Hypothalamus (tissue), 51 donors: ENCODE measurements around the gene NUDT5.
"Not testable (repeated sequence)": the region's sequence is repeated elsewhere in the genome, so short reads cannot be mapped to it uniquely, and the experiment has no call there.

Experiments
- DNase-seq, 51 donors: peaks; one replicate each; lab custom pipeline; 2025; lab: John Stamatoyannopoulos, UW

The NUDT5 gene

DNA sequence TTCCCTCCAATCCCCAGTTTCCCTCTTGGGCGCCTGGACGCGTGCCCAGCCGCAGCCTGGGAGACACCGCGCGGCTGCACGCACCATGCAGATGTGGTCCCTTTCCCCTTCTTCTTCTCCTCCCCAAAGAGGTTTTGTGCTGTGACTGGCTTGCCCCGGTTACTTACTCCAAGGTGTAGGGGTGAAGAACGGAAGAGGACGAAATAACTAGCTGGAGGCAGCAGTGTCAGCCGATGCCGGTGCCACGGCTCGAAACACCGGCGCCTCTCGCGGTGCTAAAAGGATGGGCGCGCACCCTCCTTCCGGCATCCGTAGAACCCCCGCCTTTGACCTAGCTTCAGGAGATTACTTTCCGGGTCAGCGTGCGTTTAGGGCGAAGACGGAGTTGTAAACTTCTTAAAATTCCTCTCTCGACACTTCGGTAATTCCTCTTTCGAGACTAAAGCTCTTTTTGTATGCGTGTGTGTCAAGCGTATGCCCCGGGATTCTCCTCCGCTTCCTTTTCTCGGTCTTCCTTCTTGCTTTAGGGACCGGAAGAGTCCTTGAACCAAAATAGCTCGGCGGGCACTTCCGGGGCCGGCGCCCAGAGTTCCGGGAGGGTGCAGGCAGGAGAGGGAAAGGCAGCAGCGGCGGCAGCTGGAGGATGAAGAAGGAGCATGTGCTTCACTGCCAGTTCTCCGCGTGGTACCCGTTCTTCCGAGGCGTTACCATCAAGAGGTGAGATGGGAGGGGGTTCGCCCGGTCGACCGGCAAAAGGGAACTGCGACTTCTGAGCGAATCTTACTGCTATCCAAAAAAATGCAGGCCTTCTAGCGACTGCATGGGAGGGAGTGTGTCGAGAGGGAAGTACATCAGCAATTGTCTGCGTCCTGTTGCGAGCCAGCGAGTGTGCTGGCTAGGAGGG, at the start of gene NUDT5, which contains the start of gene CDC123:
TSS of gene NUDT5 (minus strand) at position 289 of the 904 bp plus-strand sequence. CDS start 9,600 bp downstream, outside the sequence.
TSS of gene CDC123 (plus strand) at position 586 of the 904 bp plus-strand sequence. CDS start at position 644, 58 bp downstream.
- peak; percentile 61 to 99 (median 87) for DNase-seq

DNA sequence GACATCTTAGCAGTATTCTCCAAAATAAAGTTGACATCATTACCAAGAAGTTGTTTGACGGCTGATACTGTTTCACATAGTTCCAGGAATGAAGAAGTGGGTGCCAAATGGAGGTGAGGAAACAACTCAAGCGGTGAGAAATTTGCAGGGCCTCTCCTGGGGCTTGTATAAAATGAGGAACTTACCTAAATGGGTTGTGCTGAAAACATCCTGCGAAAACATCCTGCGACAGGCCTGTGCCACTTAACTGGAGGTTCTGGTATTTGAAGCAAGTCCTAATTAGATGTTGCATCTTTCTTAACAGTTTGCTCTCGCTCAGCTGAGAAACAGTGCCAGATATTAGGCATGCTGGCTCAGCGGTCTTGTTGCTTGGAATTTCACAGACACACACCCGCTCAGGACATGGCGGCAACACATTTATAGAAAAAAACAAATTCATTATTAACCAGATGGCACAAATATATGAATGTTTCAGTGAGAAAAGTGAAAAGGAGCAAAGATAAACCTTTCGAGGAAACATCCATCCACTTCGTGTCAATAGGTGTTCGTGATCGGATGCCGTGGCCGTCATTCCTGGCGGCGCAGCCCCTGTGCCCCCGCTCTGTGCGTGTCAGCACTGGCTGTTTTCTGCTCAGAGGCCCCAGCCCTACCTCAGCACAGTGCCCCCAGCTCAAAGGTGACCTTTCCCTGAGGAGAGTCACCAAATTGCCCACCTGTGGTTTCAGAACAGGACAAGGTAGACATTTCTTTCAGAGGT, 48.4 kb upstream of the NUDT5 start:
- DNase-seq: no peak

DNA sequence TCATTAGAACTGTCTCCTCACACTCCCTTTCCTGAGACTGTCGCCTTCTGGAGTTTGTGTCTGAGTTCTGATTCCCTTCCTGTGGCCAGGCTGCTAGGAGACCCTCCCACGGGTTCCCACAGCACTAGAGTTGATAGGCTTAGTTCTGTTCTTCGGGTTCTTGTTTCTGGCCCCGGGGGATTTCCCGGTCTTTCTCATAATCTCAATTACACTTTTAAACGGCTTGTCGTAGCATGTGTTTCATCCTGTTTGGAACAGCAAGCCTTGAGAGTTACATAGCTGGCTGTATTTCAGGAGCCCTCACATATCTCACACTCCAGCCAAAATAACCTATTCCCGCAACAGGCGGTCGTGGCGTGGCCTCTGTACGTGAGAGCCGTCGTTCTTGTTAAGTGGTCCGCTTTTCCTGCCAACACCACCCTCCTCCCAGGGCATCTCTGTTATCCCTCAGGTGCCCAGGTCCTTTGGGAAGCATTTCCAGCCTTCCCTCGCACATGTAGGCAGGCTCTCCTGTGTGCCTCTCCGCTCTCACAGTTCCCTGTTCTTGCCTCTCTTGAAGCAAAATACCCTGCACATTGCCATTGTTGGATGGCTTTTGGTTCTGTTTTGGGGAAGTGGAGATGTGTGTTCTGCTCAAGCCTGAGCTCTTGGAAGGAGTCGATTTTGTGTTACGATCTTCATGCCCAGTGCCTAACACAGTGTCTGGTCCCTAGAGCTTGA, 46.3 kb upstream of the NUDT5 start:
- DNase-seq: no peak

DNA sequence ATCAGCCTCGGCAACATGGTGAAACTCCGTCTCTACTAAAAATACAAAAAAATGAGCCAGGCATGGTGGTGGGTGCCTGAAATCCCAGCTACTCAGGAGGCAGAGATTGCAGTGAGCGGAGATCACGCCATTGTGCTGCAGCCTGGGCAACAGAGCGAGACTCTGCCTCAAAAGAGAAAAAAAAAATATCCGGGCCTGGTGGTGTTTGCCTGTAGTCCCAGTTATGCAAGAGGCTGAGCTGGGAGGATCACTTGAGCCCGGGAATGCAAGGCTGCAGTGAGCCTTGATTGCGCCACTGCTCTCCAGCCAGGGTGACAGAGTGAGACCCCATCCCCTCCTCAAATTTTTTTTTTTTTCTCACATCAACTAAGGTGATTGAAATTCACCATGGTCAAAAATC, 43.1 kb upstream of the NUDT5 start:
- no peak for DNase-seq

DNA sequence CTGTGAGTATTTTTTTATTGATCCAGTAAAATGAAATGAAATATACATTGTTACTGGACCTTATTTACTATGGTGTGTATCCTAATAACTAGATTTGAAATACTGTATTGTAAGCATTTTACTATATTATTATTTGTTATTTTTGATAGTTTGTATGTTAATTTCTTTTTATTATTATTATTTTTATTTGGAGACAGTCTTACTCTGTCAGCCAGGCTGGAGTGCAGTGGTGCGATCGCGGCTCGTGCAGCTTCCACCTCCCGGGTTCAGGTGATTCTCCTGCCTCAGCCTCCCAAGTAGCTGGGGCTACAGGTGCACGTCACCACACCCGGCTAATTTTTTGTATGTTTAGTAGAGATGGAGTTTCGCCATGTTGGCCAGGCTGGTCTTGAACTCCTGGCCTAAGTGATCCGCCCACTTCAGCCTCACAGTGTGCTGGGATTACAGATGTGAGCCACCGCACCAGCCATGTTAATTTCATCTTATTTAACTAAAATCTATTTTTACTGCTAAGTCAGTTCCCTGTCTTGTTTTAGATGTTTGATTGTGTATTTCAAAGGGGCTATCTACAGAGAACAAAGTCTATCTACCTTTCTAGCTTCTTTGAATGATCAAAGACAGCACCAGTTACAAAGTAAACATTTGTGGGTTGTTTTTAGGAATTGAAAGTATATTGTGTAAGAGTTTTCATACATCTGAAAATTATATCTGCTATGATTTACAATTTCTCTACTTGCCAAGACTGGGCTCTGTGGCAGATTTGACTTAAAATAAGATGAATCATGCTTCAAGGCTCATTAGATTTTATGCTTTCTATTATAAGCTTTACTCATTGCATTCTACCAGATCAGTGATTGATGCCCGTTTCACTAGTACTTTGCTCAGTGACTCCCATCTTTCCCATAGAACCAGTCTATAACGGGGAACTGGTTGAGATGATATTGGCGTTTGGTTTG, 41.9 kb upstream of the NUDT5 start:
- DNase-seq: no peak

DNA sequence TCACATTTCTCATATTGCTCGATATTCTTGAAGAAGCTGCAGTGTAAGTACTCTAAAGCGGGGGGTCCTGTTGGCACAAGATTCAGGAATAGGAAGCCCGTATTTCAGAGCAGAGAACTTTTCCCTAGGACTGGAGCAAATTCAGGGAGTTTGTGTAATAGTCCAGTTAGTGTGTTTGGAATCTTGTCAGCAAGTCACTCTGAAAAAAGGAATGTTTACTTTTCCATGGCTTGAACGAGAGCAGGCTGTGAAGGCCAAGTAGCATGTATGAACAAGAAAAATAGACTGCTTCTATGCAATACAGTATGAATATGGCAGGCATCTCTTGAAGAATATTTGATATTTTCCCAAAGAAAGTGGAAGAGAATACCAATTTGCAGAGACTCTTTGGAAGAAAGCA, 40.1 kb upstream of the NUDT5 start:
- no peak for DNase-seq

DNA sequence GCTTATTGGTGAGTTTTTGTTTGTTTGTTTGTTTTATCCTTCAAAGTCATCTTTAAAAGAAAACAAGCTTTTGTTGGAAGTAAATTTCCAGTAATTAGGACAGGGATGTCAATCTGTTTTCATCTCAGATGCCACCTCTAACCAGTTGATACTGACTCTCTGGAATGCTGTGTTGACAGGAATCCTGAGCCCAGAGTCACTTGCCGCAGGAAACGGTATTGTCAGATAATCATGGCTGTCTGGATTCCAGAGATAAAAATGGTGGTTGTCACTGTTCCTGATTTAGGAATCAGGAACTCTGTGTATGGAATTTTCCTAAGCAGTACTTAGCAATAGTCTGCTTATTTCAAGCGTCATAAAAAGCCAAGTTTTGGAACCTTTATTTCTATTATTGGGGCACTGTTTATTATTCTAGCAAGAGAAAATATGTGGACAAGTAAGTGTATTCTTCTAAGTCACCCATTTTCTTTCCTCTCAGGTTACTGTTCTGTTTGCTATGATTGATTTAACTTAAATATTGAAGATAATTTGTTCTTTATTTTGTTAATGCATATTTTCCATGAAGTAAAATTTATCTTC, 39.5 kb upstream of the NUDT5 start:
- DNase-seq: no peak

DNA sequence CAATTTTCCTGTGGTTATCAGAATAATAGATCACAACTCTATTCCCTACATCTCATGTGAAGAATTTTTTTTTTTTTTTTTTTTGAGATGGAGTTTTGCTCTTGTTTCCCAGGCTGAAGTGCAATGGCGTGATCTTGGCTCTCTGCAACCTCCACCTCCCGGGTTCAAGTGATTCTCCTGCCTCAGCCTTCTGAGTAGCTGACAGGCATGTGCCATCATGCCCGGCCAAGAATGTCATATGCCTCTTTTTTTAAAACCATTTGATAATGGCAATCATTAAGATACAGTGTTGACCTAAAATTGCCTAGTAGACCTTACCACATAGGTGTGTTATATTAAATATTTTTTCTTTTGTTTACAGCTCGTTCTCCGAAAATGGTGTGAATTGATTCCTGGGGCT, 39.0 kb upstream of the NUDT5 start:
- DNase-seq: not testable (repeated sequence)

DNA sequence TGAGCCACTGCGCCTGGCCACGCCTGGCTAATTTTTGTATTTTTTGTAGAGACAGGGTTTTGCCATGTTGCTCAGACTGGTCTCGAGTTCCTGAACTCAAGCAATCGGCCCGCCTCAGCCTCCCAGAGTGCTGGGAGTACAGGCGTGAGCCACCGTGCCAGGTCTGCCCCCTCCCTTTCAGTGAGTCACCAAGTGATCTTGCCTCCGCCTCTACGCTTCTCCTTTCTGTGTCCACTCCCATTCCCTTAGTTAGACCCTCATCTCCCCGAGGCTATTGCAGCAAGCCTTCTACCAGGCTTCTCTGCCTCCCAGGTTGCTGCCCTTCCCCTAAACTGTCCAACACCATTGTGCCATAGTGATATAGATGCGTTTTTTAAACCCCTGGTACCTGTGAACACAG, 33.2 kb upstream of the NUDT5 start:
- DNase-seq: no peak

DNA sequence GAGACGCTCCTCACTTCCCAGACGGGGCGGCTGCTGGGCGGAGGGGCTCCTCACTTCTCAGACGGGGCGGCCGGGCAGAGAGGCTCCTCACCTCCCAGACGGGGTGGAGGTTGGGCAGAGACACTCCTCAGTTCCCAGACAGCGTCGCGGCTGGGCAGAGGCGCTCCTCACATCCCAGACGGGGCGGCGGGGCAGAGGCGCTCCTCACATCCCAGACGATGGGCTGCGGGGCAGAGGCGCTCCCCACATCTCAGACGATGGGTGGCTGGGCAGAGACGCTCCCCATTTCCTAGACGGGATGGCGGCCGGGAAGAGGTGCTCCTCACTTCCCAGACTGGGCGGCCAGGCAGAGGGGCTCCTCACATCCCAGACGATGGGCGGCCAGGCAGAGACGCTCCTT, 30.7 kb upstream of the NUDT5 start:
- DNase-seq: not testable (repeated sequence)

DNA sequence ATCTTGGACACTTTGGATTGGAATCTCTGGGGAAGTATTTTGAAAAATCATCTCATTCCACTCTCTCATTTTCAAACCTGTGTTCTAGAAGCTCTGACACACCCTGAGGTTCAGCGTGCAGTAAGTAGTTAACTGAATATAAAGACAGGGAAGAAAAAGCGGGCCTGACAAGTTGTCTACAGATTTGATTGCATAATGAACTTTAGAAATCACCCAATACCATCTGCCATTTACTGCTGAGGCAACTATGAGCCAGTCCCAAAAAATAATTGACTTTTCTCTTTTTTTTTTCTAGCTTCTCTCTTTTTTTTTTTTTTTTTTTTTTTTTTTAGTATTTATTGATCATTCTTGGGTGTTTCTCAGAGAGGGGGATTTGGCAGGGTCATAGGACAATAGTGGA, 29.8 kb upstream of the NUDT5 start:
- no peak for DNase-seq

DNA sequence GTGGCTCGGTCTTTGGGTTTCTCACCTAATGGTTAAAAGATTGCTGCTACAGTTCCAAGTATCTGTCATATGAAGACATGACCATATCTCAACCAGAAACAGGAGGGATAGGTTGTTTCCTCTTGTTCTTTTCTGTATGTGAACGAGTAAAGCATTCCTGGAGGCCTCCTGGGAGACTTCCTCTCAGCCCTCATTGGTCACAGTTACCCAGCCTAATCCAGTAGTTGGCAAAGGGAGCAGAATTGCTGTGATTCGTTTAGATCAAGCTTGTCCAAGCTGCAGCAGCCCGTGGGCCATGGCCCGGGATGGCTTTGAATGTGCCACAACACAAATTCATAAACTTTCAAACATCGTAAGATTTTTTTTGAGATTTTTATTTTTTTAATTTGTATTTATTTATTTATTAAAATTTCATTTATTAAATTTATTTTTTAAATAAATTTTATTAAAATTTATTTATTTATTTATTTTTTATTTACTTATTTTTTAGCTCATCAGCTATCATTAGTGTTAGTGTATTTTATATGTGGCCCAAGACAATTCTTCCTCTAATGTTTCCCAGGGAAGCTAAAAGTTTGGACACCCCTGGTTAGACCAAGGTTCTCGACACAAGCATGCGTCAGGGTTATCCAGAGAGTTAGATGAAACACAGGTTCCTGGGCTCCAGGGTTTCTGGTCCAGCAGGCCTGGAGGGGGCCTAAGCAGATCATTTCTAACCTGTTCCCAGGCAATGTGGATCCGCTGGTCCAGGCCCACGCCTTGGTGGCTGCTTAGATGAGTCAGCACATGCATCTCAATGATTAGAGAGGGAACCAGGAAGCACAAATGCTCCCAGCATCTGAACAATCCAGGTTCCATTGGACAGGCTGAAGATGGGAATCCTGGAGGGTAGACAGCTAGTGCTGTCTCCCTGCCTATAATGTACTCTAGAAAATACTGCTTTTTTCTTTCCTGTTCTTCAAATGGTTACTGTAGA, 25.9 kb upstream of the NUDT5 start:
- DNase-seq: no peak

DNA sequence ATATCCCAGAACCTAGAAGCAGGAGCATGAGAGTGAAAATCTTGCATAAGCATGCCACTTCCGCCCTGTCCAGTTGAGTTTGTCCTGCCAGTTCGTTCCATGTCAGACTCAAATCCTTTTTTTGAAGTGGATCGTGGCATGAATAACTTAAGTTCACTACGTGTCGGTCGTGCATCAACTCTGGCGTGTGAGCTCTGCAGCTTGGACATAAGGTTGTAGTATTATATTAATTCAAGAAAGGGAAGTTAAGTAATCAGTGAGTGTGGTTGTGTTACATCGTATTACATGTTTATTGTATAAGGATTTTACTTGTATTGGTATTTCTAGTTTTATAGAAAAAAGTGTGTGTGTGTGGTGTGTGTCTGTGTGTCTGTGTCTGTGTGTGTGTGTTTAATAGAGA, 23.3 kb upstream of the NUDT5 start:
- no peak for DNase-seq

DNA sequence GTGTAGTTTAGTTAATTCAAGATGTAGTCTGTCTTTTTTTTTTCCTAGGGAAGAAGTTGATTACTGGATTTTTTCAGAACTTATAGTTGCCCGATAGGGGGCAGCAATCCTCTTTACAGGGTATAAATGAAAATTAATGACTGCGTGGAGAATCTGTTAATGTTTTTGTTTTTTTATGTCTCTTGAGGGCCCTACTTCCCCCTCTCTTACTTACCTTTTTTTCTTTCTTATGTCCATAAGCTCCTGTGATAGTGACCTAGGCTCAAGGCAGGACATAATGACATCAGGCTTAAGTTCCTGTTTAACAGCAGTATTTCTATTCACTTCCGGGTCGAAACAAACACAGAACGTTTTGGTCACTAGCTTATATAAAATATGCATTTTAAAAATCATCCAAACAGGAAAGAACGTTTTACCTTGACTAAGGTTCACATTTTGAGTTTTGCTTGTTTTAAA, 19.1 kb upstream of the NUDT5 start:
- peak in 5 of 51 donors; percentile 2 to 56 (median 7) for DNase-seq

DNA sequence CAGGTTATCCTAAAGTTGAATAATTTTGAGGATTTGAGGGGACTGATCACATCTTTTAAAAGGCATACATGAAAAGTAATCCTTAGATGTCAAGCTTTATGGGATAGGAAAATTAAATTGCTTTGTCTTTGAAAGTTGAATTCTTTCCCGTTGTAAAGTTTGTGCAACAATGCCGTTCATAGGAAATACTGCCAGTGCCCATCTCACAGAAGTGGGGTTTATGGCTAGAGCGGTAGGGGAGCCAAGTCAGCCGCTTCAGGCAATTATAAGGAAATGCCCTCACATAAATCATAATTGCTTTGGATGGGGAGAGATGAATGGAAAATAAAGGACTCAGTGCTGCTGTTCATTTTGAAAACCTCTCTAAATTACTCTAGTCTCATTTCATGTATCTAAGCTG, 18.4 kb upstream of the NUDT5 start:
- DNase-seq: no peak

DNA sequence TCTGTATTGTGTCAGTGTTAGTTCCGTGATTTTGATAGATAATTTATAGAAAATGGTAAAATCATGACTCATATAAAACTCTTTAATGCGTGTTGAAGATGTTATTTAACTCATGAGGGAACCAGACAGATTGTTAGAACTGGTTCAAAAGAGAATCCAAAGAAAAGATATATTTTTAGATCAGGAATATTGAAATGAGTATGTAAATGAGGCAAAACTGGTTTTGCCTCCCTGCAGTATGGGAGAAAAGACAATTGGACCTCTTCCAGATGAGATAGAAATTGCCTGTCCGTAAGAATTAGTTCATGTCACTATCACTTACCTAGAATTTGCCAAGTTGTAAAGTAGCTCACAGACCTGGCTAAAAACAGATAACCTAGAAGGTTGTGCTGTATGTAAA, 17.9 kb upstream of the NUDT5 start:
- no peak for DNase-seq

DNA sequence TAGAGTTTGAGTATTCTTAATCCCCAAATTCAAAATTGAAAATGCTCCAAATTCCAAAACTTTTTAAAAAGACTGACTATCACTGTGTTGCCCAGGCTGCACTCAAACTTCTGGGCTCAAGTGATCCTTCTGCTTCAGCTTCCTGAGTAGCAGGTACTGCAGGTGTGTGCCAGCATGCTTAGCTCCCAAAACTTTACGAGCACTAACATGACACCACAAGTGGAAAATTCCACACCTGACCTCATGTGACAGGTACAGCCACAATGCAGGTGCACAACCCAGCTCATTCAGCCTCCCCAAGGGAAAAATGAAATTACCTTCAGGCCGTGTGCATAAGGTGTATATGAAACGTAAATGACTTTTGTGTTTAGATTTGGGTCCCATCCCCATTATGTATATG, 16.8 kb upstream of the NUDT5 start:
- no peak for DNase-seq

DNA sequence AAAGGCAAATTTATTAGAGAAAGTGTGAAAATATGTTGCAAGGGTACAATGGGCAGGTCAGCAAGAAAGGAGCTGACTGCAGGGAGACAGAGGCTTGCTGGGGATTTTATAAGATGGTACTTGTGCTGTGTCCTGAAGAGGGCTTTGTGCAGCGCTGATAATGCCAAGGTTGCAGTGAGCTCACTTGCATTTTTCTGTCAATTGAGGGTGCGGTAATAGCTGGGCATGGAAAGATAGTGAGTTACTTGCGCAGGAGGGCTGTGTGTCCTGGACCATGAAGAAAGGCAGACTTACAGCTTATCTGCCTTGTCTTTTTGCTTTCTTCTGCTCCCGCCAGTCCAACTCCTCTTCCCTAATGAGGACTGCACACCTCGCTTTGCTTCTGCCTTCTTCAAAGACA, 12.8 kb upstream of the NUDT5 start:
- DNase-seq: no peak
